ES-I3 (cell line): ENCODE measurements around the gene CLRN3.

Source experiments
- H3K36me3 ChIP-seq: 2 replicates; pipeline ENCODE4 v1.6.1; 2013; ENCODE audit warnings: mild to moderate bottlenecking, low read length, control low read depth, moderate library complexity; ENCODE audit not compliant: insufficient read depth
- H3K4me1 ChIP-seq: 2 replicates; pipeline ENCODE4 v1.6.1; 2013; ENCODE audit warnings: mild to moderate bottlenecking, control low read depth, low read length; ENCODE audit not compliant: insufficient read depth
- H3K9ac ChIP-seq: 2 replicates; pipeline ENCODE4 v1.6.1; 2013; ENCODE audit warnings: low read depth, mild to moderate bottlenecking, low read length, moderate library complexity
- H3K9me3 ChIP-seq: 2 replicates; pipeline ENCODE4 v1.6.1; 2013; ENCODE audit warnings: mild to moderate bottlenecking, low read length, moderate library complexity; ENCODE audit not compliant: control insufficient read depth, insufficient read depth

The CLRN3 gene

GRCh38 chr10:127836966-127837365, 55.8 kb downstream of the CLRN3 start:
- Histone ChIP-seq H3K4me1 (no peaks in the 10 kb centered on the region), H3K9ac (no peak overlapping the region), H3K36me3 (no peaks in the 10 kb centered on the region), H3K9me3 (no peaks in the 10 kb centered on the region)

- H3K9ac ChIP-seq, result no peak overlapping the region
- no peaks in the 10 kb centered on the region for H3K9me3 ChIP-seq
- no peaks in the 10 kb centered on the region for H3K36me3 ChIP-seq
- H3K4me1 ChIP-seq, result no peaks in the 10 kb centered on the region
Observed at GRCh38 chr10:127836176-127836575, 56.6 kb downstream of the CLRN3 start.

GRCh38 chr10:127834791-127835190, 58.0 kb downstream of the CLRN3 start:
- no peak overlapping the region for H3K9ac ChIP-seq
- no peaks in the 10 kb centered on the region for H3K4me1 ChIP-seq
- H3K36me3 ChIP-seq, result no peaks in the 10 kb centered on the region
- no peaks in the 10 kb centered on the region for H3K9me3 ChIP-seq

GRCh38 chr10:127834221-127834620, 58.5 kb downstream of the CLRN3 start:
- Histone ChIP-seq H3K4me1 (no peaks in the 10 kb centered on the region), H3K9ac (no peak overlapping the region), H3K36me3 (no peaks in the 10 kb centered on the region), H3K9me3 (no peaks in the 10 kb centered on the region)

GRCh38 chr10:127833804-127834203, 58.9 kb downstream of the CLRN3 start:
- Histone ChIP-seq H3K9me3 (no peaks in the 10 kb centered on the region), H3K36me3 (no peaks in the 10 kb centered on the region), H3K4me1 (no peaks in the 10 kb centered on the region), H3K9ac (no peak overlapping the region)

- H3K9ac ChIP-seq, result no peak overlapping the region
- no peaks in the 10 kb centered on the region for H3K4me1 ChIP-seq
- no peaks in the 10 kb centered on the region for H3K9me3 ChIP-seq
- no peaks in the 10 kb centered on the region for H3K36me3 ChIP-seq
Observed at GRCh38 chr10:127832501-127832900, 60.2 kb downstream of the CLRN3 start.

GRCh38 chr10:127830414-127830813, 62.3 kb downstream of the CLRN3 start:
- H3K4me1 ChIP-seq, result no peaks in the 10 kb centered on the region
- H3K36me3 ChIP-seq, result no peaks in the 10 kb centered on the region
- no peaks in the 10 kb centered on the region for H3K9me3 ChIP-seq
- no peak overlapping the region for H3K9ac ChIP-seq
